GM12801 (cell line): ENCODE measurements around the gene RXFP4.
A peak's percentile ranks its signal among the peaks of the same experiment; 100 is the strongest.

ENCODE experiments used
- TF ChIP-seq, protein P1 (sequence below): IDR thresholded peaks from one replicate; pipeline ENCODE4 v1.5.1; 2011; ENCODE audit warnings: control low read depth; ENCODE audit not compliant: insufficient read length; ENCODE audit errors: extremely low read depth

Gene RXFP4

DNA sequence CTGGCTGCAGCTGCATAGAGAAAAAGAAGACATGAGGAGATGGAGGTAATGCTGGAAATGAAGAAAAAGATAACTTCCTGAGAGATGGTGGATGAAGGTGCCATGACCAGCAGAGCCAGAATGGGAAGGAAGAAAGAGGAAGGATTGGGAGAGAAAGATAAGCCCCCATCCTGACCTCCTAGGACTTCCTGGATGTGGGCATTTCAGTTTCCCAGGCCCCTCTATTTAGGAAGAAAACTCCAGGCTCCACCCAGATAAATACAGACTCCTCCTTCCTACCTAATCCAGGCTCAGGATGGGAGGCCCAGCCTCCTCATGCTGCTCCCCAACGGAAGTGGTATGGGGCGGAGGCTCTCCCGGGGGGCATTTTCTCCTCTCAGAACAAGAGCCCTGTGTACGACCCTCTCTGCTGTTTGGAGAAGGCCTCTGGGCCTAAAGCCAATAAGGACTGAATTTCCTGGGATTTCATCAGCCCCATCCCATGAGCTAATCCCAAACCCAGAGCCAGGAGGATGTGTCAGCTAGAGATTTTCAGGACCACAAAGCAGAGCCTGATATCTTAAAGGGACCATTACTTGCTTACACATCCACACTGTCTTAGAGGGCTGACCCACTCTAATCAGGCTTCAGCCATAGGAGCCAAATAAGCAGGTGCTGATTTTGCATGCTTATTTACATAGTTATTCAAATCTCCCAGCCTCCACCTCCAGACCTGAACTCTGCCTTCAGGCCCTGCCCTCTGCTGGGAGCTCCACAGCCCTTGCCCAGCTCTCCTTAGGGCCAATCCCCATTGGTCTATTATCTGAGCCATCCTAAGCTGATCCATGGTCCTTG lies 42.0 kb downstream of the RXFP4 start:
- TF ChIP-seq, protein P1, sequence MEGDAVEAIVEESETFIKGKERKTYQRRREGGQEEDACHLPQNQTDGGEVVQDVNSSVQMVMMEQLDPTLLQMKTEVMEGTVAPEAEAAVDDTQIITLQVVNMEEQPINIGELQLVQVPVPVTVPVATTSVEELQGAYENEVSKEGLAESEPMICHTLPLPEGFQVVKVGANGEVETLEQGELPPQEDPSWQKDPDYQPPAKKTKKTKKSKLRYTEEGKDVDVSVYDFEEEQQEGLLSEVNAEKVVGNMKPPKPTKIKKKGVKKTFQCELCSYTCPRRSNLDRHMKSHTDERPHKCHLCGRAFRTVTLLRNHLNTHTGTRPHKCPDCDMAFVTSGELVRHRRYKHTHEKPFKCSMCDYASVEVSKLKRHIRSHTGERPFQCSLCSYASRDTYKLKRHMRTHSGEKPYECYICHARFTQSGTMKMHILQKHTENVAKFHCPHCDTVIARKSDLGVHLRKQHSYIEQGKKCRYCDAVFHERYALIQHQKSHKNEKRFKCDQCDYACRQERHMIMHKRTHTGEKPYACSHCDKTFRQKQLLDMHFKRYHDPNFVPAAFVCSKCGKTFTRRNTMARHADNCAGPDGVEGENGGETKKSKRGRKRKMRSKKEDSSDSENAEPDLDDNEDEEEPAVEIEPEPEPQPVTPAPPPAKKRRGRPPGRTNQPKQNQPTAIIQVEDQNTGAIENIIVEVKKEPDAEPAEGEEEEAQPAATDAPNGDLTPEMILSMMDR, result no peak

DNA sequence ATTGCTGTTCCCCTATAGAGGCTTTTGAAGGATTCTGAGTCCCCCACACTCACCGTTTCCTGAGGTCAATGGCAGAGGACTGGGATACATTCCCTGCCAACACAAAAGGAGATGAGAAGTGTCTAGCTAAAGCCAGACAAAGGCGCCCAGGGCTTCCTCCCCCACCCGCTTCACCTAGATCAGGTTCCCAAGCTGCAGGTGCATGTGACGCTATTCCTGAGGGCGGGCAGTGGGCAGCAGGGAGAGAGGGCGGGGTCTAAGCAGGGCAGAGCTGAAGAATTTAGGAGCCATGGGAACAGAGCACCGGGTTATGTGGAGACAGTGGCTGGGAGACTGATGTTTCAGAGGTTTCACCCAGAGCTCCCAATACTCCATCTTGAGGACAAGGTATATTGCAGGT lies 42.9 kb downstream of the RXFP4 start:
- TF ChIP-seq, protein P1, result no peak

DNA sequence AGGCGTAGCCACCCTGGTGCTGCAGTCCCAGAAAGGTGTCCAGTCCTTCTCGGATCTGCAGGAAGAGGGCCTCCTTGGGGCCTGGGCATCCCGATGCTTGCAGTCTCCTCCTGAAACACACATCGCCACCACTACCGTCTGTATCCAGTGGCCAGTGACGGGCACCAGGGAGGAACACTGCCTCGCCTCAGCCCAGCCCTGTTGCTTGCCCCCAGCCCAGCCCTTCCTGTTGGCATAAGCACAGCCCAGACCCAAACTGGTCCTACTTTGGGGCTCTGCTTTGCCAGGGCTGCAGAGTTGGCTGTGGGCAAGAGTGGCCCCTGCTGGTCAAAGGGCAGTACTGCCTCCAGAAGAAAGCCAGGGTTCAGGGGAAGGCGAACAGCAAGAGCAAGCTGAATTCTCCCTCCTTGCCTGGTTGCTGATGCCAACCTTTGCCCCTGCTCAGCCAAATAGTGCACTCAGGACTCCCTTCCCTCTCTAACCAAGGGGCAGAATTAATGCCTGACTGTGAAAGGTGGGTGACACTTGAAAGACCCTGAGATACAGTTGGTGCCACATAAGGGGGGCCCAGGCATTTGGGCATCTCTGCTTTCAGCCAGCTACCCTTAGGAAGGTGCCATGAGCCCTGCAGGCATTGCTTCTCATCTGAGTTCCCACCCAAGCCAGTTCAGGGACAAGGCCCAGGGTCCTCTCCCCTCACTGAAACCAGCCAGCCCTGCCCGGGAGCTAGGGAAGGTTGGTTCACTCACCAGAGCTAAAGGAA lies 48.0 kb downstream of the RXFP4 start:
- TF ChIP-seq, protein P1, result peak; percentile 96

DNA sequence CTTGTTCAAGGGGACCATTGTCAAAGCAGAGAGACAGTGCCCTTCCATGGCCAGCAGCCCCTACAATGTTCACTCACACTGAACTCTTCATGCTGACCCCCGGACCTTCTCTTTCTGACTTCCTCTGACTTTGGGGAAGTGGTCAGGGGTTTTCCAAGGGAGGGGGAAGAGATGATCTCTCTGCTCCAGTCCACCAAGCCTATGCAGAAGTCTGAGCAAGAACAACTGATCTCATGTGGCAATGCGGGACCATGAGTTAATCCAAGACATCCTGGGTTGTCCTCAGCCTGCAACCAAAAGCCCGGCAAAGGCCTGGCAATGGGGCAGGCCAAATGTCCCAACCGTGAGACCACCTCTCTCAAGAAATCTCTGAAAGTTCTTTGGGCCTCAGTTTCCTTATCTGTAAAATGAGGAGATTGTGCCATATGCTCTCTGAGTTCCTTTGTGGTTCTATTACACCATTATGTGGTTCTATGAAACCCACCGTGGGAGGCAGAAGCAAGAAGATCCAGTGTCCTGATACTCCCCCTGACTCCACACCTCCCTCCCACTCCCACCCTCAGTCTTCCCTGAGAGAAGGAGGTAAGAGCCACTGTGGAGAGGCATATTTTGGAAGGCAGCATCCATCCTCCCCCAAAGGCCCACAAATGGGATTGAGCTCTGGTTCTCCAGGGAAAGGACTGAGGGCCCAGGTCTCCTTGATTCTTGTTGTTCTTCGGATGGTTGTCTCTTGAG lies 48.7 kb downstream of the RXFP4 start:
- TF ChIP-seq, protein P1, result no peak
